GM21381 (cell line): ENCODE measurements around the gene RAE1.

Experiments used
- ATAC-seq: cut with Tn5 transposase; IDR thresholded peaks from one replicate; pipeline ENCODE4 v1.9.1; 2021; ENCODE audit warnings: mild to moderate bottlenecking, moderate library complexity; ENCODE audit not compliant: unreplicated experiment

The RAE1 gene

DNA sequence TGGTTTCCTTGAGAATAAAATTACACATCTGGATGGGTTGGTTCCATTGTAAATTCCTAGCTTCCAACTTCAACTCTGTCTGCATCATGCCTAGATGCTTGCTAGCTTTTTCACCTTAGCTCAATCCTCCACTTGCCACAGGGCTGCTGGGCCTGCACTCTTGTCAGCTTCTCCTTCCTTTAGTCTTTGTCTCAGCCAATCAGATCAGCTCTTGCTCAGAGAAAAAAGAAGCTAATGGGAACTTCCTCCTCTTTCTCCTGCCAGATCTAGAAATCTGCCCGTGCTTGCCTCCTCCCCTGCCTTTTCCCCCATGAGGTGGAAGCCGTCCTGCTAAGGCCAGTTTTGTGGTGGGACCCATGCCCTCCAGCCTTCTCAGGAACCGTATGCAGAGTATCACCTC is 18.5 kb downstream of the RAE1 start:
- no peak for ATAC-seq

DNA sequence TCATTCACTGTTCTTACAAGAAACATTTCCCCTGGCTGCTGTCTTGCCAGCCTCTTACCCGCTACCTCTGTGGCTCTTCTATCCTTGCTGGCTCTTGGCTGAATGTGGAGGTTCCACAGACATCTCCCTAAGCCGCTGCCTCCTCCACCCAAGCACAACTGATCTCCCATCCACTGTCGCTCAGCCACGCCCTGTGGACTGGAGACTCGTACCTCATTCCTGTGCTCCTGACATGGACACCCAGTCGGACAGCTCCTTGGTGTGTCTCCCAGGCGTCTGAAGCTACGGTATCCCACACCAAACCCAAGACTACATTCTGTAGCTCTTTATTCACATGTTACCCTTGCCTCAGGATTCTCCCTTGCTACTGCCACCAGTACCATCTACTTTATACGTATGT is 19.3 kb downstream of the RAE1 start:
- ATAC-seq = no peak

DNA sequence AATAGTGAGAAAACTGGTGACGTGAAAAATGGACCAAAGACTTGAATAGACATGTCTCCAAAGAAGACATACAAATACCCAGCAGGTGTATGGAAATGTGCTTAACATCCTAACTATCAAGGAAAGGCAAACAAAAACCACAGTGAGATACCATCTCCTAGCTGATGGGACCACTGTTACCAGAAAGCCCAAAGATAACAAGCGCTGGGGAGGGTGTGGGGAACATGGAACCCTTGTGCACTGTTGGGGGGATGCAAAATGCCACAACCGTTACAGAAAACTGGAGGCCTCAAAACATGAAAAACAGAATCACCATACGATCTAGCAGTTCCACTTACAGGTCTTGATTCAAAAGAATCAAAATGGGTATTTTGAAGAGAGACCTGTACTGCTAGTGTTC is 20.3 kb downstream of the RAE1 start:
- ATAC-seq = no peak

GRCh38 chr20:57372157-57372556 is 21.1 kb downstream of the RAE1 start:
- no peak for ATAC-seq

- no peak for ATAC-seq
Measured at GRCh38 chr20:57372581-57373350, 21.7 kb downstream of the RAE1 start.

GRCh38 chr20:57374343-57374930 is 23.4 kb downstream of the RAE1 start:
- no peak for ATAC-seq

GRCh38 chr20:57374931-57375651 is 24.0 kb downstream of the RAE1 start:
- no peak for ATAC-seq

DNA sequence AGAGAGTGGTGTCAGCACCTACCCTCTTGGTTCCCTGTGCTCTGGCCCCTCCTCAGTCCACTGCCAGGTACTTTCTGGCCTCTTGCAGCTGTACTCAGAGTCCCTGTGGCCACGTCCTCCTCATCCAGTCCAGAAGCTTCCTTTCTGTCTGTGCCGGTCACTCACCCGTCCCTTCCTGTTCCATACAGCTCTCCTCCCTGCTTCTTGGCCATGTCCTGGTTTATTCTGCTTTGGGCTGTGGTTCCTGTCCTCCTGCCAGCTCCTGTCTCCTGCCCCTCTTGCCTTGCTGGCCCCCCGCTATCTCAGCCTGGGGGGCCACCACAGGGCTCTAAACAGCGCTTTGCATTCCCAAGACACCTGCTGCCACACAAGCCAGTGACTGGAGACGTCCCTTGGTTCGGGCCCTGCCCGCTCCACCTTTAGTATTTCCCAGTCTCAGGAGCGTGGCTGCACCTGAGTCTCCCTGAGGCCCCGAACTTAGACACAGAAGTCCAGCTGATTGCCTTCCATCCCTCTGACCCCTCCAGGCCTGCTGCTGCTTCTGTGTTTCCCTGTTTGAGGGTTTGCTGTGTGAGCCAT is 24.7 kb downstream of the RAE1 start:
- ATAC-seq = no peak

- ATAC-seq = no peak
Measured at GRCh38 chr20:57377350-57377749, 26.3 kb downstream of the RAE1 start.

- no peak for ATAC-seq
Measured at GRCh38 chr20:57378107-57378506, 27.1 kb downstream of the RAE1 start.

DNA sequence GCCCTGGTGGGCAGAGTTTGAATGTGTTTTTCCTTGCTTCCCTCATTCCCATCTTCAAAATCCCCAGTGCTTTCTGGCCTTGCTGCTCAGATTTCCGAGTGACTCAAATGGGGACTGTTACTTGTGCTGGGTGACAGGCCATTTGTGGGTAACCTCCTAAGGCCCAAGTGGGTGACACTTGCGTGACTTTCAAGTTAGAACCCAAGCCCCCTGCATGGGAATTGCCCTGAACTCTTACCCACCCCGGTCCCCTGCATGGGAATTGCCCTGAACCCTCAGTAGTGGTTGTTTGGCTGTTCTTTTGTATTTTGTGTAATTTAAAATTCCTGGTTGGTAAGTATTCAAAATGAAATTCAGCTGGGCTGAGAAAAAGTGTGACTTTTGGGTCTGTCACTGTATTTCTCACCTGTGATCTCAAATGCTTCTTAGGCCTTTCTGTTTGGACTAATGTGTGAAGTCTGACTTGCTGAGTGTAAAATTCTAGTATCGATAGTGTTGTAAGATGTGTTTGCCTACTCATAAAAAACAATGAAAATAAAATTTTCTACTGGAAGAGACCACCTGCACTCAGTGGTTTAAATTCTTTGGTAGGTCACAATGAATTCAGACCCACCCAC is 27.7 kb downstream of the RAE1 start:
- ATAC-seq = no peak

DNA sequence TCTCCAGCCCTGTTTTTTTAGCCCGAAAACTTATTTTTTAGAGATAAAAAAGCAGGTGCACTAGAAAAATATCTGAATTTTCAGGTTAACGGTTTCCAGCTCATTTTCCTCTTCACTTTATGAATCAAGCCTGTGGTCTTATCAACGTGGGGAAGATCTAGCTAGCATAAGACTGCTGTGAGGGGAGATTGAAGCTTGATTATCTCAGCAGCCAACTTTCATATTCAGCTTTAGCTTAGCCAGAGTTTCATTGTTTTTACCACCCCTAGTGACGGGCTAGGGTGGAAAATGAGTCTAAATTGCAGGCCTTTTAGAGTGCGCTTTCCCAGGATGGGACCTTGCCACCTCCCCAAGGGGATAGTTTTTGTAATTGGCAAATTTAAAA is 28.2 kb downstream of the RAE1 start:
- no peak for ATAC-seq

DNA sequence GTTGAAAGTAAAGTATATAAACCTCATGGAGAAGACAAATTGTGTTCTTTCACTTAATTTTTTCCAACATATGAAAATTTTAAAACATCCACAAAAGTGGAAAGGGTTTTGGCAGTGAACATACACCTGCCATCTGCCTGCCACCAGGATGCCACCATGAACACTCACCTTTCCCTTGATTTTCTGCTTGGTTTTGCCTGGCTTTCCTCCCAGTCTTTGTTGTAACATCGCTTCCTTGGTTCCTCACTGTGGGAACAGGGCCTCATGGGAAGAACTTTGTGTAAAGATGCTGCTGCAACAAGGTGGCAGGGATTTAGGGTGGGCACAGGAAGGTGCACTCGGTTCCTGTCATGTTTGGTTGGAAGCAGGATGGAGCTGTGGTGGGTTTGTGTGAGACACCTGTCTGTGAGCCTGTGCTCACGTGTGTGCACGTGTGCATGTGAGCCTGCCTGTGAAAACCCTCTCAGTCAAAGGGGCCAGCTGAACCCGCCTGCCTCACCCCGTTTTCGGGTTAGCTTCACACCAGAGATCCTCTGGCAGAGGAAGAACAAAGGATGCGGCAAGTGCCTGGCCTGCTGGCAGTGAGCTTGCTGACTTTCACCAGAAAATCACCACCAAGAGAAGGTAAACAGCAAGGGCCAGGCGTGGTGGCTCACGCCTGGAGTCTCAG is 29.2 kb downstream of the RAE1 start:
- no peak for ATAC-seq

DNA sequence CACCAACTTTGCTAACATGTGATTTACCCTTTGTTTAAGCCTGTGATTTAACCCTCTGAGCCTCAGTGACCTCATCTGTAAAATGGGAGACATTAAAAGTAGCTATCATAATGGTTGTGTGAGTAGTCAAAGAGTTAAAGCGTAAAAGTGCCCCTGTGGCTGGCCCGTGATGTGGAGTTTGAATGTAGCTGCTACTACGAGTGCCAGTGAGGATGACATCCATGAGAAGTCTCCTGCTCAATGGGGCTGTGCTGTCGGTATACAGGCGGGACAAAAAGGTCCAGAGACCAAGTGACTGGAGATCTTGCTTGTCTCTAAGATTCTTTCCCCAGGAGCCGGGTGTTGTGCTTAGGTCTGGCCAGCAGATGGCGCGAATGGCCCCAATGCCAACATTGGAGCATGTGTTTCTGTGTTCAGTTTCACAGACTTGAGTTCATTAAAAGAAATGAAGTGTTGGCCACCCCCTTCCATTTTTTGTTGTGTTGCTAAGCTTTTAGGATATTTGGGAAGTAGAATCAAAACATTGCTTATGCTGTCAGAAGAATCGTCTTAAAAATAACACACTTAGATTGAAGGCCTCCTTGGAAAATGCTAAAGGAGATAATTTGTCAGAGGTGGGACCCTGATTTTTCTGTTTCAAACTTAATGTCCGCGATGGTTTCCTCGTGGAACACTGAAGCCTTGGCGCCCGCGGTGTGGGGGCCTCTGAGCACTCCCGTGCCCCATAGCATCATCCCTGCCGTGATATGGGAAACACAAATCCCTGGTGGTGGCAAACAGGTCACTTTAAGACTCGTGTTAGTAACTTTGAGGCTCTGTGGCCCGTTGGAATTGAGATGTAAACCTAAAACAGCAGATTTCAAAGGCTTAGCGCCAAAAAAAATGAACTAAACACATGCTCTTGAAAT is 30.8 kb downstream of the RAE1 start:
- no peak for ATAC-seq

GRCh38 chr20:57382516-57382915 is 31.5 kb downstream of the RAE1 start:
- no peak for ATAC-seq

GRCh38 chr20:57383447-57384347 is 32.6 kb downstream of the RAE1 start:
- no peak for ATAC-seq

DNA sequence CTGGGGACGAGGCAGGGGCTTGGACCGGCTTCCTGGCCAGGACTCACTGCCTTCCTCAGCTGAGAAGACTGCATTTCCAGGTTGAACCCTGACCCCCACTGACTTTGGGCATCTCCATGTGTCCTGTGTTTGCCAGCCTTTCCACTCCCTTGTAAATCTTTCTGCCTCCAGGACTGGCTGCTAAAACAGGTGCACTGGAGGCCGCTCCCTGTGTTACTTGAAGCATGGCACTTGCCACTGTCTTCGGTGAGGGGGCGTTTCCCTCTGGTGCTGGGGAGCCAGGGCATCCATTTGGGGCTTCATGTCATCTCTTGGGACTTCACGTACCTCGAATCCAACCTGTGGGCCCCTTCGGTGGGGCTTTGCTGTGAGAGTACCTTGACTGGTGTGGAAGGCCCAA is 33.4 kb downstream of the RAE1 start:
- no peak for ATAC-seq

DNA sequence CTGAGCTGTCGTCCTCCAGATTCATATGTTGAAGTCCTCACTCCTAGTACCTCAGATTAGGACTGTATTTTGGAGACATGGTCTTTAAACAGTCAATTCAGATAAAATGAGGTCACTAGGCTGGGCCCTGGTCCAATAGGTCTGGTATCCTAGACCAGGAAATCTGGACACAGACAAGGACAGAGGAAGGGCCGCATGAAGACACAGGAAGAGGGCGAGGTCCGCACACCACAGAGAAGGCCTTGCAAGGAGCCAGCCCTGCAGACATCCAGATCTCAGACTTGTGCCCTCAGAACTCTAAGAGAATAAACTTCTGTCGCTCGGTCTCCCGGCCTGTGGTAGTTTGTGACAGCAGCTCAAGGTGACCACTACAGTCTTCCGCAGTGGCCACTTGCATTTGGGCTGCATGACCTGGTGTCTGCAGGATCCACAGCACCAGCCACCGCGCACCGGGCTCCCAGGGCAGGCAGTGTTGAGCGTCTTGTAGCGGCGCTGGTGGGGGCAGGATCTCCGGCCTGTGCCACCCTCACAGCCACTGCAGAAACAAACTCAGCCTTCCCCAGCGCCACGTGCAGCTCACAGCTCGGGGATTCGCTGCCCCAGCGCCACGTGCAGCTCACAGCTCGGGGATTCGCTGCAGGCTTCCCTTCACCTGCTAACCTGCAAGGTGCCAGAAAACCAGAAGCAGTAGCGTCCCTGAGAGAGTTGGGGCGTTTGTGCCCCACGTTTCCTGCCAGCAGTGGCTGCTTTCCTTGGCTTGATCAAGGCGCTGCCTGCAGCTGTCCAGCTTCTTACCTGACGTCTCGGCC is 34.1 kb downstream of the RAE1 start:
- no peak for ATAC-seq
